ENCODE data around the gene RCSD1.

- no peak for TF ChIP-seq CTCF (IDR thresholded peaks at IDR 0.05; ENCODE audit: low read length)
- TF ChIP-seq EZH2 (IDR thresholded peaks at IDR 0.05; ENCODE audit: borderline replicate concordance, low read length), result no peak
Observed at GRCh38 chr1:167602840-167603239, 27.2 kb upstream of the RCSD1 start.

Measured in OCI-LY1 (cell line).